ENCODE measurements around the gene ARHGAP22.

ARHGAP22 gene

DNA sequence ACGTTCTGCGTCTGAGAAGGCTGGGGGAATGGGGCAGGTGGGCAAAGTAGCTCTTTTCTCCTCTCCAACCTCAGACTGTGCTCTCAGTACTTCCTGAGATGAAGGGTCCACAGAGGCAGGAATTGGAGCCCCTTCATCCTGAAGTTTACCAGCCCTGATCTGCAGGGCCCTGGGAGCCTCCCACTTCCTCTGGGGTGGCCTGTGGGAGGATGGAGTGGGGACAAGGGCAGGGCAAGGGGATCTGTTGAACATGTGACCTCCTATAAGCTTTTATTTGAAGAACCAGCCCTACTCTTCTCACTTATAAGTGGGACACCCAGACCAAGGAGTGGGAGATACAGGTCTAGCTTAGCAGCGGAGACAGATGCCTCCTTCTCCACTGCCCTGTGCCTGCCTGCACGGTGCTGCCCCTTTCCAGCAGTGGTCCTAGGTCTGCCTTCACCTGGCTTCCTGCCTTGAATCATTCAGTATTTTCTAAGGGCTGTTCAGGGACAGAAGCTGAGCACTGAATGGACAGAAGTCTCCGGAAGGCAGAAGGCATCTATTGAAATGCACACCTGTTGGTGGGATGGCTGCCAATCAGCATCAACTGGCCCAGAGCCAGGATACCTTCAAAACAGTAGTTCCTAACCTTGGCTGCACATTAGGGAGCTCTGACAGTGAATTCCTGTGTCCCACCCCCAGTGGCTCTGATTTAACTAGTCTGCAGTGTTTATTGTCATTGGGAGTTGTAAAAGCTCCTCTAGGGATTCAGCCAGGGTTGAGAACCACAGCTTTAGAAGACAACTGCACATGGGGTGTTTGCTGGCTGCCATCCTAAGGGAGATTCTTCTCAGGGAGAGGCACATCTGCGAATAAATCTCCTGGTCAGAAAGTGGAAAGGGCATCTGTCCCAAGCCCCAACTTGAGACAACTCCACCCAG is 2.7 kb upstream of the ARHGAP22 start:
- DNase-seq (ENCODE audit: low read depth, low spot score) = no peak

DNA sequence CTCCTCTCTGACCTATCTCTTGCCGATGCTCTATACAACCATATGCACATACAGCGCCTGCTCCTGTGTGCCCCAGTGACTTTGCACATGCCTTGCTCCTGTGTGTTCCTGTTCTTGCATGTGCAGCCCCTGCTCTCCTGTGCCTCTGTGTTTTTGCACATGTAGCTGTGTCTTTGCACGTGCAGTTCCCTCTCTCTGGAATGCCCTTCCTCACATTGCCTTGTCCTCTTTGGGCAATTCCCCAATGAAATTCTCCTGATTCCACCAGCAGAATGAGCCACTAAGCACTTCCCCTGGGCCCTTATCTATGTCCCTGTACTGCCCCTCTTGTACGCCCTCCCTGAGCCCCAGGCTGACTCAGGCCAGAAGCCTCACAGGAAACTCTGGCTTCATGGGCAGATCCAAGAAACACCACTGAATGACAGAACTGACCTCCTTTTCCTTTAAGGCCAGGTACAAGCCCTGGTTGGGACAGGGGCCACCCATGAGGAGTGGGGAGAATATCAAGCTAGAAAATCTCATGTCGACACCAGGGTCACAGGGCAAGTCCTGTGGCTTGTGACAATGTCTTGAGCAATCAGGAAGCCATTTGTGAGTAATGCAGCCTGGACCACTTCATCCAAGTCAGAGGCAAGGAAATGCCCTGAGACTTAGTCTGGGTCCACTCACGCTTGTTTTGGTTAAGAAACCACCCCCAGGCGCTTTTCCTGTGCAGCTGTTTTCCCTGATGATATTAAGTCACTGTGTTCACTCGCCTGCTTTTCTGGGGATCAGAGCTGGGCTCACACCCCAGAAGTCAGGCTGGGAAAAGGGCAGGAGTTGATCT is 1.9 kb upstream of the ARHGAP22 start:
- peak; percentile 28 for DNase-seq (ENCODE audit: low read depth, low spot score)

DNA sequence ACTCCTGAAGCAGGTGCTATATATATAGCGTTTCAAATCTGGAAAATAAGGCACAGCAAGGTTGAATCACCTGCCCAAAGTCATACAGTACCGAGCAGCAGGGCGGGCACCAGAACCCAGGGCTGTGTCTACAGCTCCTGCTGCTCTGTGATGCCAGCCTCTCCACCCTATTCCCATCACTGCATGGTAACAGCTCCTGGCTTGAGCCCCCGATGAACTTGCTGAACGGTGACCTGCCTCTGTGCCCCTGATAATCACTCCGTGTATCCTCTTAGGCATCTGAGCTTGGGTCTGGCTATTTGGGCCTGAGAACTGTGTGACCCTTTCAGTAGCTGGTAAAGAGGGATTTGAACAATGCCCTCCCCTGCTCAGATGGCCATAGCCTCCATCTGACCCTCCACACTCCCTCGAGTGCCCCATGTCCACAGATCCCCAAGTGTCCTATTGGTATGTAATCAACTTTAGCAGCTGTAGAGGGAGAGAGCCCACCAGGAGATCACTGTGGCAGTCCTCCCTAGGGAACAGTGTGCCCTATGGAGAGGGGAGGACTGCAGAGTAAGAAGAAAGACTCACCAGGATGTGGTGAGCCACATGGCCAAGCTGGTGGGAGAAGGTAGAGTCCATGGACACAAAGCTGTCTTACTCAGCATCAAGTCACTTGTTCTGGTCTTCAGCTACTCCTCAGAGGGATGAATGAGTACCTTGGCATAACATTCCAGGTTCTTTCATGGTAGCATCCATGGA is 1.1 kb upstream of the ARHGAP22 start:
- DNase-seq (ENCODE audit: low read depth, low spot score) = no peak

DNA sequence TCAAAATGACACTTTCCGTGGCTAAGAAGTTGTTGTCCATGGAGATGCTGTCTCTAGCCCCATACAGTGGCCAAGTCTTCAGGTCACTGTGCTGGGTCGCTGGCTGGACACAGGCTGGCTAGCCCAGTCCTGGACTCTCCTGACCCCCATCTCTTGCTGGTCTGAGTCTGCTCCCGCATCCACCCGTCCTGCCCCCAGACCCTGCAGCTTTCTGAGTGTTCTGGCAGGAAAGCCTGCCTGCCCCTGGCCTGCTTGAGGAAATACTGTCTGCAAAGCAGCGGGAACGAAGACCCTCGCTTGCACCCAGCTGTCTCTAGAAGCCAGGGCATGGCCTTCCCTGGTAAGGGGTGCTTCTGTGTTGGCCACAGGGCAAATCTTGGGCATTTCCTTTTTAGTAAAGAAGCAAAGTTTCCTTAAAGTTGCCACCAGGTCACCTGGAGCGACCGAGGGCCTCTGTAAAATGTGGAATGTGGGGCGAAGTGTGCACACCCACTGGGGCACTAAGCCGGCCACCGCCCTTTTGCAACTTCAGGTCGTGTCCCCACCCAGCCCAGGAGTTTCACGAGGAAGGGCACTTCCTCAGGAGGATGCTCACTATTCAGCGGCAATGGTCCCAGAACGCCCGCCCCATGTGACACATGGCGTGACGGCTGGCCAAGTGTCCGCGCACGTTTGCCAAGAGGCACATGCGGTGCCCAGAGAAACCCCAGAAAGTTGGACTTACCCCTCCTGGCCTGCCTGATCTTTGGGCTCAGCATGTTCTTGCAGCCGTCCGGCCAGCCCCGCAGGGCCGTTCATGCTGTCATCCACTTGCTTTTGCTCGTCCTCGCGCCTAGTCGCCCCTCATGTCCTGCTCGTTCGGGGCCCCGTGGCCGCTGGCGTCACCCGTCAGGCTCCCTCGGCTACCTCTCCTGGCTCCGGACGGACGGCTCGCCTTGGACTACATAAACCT is 558 bp downstream of the ARHGAP22 start:
- peak; percentile 18 for DNase-seq (ENCODE audit: low read depth, low spot score)

DNA sequence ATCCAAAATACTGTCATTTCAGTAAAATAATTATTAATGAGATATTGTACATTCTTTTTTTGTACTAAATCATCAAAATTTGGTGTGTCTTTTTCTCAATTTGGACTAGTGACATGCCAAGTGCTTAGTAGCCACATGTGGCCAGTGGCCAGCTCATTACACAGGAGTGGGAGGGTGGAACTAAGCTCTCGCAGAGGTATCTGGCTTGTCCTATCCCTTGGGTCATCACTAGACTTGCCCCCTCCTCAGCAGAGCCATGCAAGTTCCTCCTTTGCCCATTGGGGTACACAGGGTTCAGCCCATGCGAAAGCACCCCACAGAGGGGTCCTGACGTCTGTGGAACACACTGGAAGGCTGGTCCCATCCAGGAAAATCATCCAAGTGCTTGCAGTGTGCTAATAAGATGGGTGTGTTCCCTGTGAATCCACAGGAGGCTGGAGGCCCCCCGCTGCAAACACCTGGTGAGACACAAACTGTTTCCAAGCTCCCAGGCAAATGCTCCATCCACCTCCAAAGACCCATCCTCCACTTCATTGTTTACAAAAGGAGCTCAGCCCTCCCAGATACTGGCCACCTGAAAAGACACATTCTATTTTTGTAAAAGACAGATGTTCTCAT is 1.3 kb downstream of the ARHGAP22 start:
- no peak for DNase-seq (ENCODE audit: low read depth, low spot score)

DNA sequence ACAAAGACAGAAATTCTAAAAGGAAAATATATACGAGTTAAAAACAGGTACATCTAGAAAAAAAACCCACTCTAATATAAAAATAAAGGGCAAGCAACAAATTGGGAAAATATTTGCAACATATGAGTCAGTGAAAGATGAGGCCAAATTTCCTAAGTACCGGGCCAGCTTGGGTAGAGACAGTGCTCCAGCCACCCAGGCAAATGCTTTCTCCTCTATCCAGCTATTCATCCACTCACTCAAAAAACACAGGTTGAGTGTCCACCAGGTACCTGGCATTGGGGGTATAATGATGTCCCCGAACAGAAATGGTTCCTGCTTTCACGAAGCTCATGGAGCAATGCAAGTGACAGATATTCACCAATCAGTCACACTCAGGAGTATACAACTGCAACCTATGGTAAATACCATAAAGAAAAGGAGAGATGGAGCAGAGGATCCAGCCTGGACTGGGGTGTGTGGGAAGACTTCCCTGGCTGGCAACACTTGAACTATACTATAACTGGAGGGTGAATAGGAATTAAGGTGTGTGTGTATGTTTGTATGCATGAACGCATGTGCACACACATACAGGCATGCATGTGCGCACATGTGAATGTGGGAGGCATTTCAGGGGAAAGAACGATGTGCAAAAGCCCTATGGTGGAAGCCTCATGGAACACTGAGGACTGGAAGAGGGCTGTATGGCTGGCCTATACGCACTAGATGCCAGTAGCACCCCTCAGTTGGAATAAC is 2.3 kb downstream of the ARHGAP22 start:
- no peak for DNase-seq (ENCODE audit: low read depth, low spot score)

DNA sequence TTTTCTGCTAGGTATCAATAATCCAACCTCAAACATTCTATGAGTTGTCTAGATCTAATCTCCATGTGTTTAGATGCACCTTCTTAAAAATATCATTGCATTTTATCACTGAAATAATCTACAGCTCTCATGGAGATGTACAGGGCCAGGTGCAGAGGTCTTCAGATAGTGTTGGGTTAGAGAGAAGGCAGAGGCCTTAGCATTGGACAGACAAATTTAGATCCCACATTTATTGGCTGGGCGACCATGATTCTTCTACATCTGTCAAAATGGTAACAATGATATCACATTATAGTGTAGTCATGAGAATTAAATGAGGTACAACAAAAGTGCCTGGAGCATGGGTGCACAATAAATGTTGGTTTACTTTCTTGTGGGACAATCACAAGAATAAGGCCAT is 3.1 kb downstream of the ARHGAP22 start:
- no peak for DNase-seq (ENCODE audit: low read depth, low spot score)

DNA sequence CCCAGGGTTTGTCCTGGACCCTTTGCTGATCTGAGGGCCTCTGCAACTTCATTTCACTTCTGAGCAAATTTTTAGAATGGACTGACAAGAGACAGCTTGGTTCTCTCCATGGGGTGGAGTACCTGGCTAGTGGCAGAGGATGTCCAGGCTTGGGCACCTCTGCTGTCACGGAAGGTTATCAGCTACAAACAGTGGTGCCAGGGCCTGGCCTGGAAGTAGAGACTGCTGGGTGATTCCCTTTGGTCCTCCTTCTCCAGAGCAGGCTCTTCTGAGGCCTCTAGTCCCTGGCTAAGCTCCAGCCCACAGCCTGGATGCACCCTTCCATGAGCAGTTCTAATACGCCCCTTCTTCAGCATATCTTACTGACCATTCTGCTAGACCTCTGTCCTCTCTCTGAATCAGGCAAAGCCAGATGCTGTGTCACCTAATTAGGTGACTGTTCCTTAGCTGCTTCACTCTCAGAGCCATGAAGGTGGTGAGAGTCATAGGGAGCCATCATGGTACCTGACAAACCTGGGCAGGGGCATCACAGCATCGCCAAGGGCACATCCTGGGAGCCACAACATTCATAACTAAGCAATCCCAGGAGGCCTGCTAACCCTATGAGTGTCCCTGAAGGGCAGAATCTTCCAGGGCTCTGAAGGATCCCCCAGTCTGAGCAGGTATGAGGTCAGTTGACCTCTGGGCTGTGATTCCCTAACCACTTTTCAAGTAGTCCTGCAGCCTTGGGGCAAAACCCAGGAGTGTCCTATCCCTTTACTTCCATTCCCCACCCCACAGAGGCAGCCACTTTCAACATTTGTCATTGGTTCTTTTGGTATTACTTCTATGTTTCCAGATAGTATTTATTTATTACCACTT is 4.0 kb downstream of the ARHGAP22 start:
- DNase-seq (ENCODE audit: low read depth, low spot score) = no peak

DNA sequence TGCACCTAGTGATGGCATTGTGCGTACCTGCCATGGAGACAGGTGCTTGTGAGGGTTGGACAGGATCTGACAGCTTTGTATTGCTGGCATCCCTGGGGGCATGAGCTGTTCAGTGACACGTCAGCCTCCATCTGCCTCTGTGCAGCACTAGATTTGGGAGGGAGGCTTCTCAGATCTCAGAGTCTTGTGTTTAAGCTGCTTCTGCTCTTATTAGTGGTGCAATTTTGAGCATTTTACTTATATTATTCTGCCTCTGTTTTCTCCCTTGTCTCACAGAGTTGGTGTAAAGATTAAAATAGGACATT is 5.1 kb downstream of the ARHGAP22 start:
- DNase-seq (ENCODE audit: low read depth, low spot score) = no peak

DNA sequence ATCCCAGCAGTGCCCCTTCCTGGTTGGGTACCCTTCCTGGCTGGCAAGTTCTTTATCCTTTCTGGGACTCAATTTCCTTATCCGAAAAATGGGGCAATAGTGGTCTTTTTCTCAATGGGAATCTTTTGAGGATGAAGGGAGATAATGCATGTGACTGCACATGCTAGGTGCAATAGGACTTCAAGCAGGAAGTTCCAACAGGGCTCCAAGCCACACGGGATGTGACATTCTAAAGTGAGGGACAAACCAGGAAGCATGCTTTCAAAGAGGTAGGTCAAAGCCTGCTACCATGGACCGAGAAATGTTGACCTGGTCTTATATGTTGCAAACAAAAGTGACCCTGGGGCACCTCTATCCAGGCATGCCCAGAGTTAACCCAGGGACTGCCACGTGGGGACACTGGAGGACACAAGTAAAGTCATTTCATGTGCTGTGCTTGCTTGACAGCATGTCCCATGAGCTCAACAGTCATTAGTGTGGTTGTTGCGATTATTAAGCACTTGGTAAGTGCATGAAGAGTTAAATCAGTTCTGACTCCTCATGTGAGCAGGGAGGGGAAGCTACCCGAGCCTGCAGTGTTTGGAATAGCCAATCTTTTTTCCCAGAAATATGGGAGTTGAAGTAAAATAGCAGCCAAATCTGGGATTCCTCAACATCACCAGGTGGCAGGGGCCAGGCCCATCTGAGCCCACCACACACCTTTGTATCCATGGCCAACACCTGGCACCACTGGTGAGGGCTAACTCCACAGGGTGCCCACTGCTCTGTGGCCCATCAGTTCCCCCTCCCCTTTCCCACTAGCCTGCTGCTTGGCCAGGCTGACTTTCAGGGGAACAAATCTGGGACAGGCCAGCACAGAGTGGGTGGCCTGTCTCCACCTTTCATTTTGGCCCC is 5.7 kb downstream of the ARHGAP22 start:
- no peak for DNase-seq (ENCODE audit: low read depth, low spot score)

DNA sequence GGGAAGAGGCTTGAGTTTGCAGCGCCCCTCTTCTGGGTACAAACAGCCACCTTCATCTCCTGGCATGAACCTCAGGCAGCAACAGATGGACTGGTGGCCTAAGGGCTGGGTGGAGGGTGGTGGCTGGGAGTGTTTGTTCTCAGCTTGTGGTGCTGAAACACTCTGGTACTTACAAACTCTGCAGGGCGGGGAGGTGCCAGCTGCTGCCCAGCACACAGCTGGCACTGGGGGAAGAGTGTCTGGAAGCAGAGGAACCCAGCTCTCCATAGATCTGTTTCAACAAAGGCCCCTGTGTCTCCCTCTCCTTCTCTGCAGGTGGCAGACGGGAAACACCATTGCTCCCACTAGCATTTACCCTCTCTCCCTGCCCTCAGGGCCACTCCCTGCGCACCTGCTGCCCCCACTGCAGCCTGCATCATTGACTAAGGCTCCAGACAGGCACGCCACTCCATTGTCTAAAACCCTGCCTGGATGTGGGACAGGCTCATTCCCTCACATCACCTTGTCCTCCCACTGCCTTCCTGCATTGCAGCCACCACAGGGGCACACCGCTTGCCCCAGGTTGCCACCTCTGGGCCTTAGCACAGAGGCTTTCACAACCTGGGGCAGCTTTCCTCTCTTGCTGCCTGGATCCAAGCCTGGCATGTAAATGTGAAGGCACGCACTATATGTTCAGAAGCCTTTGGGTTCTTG is 6.5 kb downstream of the ARHGAP22 start:
- DNase-seq (ENCODE audit: low read depth, low spot score) = no peak

DNA sequence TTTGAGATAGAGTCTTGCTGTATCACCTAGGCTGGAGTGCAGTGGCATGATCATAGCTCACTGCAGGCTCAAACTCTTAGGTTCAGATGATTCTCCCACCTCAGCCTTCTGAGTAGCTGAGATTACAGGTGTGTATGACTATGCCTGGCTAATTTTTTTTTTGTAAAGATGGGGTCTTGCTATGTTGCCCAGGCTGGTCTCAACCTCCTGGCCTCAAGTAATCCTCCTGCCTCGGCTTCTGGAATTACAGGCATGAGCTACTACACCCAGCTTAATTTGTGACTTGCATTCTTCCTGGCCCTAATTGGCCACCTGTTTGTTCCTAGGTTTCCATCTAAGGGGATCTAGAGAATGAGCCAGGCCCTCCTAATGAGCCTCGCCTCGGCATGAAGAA is 9.3 kb downstream of the ARHGAP22 start:
- no peak for DNase-seq (ENCODE audit: low read depth, low spot score)

DNA sequence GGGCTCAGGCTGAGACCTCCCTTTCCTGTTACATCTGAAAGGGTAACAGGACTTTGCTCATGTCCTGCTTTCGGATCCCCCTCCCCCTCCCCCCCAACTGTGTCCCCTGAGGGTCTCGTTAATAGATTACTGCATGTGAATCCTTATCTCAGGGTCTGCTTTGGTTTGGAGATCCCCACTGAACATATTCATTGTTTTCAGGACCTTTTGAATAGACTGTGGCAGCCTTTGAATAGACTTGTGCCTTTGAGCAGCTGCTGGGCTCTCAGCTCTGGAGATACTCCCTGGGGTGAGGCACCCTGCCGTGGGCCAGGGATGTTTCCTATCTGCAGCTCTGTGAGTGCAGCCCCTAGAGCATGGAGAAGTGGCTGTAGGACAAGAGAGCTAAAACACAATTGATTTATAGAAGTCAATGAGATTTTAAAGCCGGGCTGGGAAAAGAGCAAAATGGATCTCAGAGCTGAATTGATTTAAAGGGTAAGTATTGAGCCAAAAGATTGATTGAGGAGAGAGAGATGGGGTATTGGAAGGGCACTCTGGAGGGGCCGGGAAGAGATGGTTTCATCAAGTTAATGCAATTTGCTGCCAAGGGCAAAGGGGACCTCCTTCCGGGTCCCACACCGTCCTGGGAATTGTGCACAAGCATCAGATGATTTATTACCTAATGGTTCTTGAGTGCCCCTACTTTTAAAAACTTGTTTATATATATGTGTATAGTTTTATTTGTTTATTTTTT is 9.9 kb downstream of the ARHGAP22 start:
- peak; percentile 67 for DNase-seq (ENCODE audit: low read depth, low spot score)

DNA sequence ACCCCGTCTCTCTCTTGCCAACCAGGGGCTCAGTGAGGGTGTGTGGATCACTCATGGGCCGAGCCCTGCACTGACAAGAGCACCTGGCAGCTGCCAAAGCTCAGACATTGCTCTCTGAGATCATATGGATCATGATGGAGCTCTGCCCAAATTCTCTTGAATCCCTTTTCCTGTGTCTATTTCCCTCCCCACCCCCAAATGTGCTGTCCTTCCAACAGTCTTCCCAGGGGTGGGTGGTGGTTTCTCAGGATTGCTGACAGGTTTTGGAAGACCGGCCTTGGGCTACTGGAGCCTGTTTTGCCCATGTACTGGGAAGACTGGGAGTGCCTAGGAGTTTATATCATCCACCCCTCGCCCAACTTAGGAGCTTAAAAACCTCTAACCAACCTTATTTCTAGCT is 10.5 kb downstream of the ARHGAP22 start:
- DNase-seq (ENCODE audit: low read depth, low spot score) = peak; percentile 42

DNA sequence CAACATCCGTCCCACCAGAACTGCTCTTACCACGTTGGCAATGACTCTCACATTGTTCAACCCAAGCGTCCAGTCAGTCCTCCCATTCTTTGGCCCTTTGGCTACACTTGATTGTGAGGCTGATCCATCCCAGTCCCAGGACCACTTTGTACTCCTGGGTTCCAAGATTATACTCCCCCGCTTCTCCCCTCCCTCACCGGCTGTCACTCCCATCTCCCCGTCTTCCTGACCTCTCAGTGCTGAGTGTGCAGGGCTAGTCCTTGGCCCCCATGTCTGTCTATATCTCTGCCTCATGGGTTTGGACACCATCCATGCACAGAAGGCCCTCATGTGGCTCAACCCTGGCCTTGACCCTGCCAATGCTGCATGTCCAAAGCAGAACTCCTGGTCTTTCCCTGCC is 12.5 kb downstream of the ARHGAP22 start:
- no peak for DNase-seq (ENCODE audit: low read depth, low spot score)

DNA sequence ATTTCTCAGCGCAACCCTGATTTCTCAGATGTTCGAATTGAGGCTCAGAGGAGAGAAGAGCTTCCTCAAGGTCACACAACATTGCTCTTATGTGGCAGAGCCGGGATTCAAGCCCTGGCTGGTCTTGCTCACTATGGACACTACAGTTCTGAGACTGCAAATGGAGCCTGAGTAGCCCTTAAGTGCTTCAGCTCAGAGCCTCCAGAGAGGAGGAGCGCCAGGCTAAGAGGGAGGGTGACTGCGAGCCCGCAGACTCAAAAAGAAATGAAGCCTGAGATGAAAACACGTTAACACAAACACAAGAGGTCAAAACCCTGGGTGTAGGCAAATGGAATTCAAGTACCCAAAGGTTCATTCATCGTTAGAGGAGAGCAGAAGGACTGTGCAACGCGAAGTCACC is 13.9 kb downstream of the ARHGAP22 start:
- DNase-seq (ENCODE audit: low read depth, low spot score) = no peak

DNA sequence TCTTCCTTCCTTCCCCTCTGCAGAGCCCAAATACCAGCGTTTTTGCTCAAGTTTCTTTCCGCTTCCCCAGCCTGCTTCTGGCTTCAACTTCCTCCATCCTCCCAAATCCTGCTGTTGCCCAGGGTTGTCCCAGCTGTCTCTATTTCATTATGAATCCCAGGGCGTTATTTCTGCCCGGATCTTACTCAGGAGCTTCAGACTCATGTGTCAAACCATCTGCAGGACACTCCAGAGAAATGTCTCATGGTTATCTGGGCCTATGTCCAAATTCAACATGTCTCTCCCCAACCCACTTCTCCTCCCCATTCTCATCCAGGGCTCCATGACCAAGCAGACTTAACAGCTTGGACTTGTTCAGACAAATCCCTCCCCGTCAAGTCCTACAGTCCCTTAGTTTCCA is 15.6 kb downstream of the ARHGAP22 start:
- DNase-seq (ENCODE audit: low read depth, low spot score) = no peak
